ENCODE results near the gene SLC6A12. TPM values are rescaled to one million over a fixed set of nuclear protein-coding genes. Genes with fewer than 3 reads are reported as not detected.

The SLC6A12 gene
- total and polyA plus RNA-seq, 2 donors (not counting 3 experiments of a cell fraction or from before 2014, with no cell fraction given) = not detected

- POLR2A ChIA-PET = no interaction called here
- H2AFZ ChIP-seq (ENCODE audit: low read depth, low read length) = no peak overlapping the region
- TF ChIP-seq POLR2A (IDR thresholded peaks at IDR 0.05; ENCODE audit: low read depth, low read length) = no peak
- TF ChIP-seq CTCF (IDR thresholded peaks at IDR 0.05; ENCODE audit: extremely low read depth in 1 of 2, insufficient read depth in 1 of 2, low read depth in 1 of 2, low read length in 2 of 2) = no peak
- no peak for TF ChIP-seq JUN (IDR thresholded peaks at IDR 0.05; ENCODE audit: borderline replicate concordance, insufficient read depth, insufficient read length, low read depth)
- CTCF ChIA-PET = interaction anchor here (1.1 kb wide), 1 partner anchor 10 kb away, joined by 3 read pairs; no protein-coding TSS in a partner anchor
- H3K79me2 ChIP-seq (ENCODE audit: control insufficient read depth, insufficient read depth, low read length) = no peaks in the 10 kb centered on the region
- no peak overlapping the region for H3K9ac ChIP-seq (replicated peaks; ENCODE audit: extremely low read depth, insufficient read depth, low read length)
- H3K9me3 ChIP-seq (replicated peaks; ENCODE audit: control insufficient read depth, insufficient read depth, low read length) = no peaks in the 10 kb centered on the region
- H3K36me3 ChIP-seq (ENCODE audit: control insufficient read depth in 2 of 2, extremely low read depth in 1 of 2, insufficient read depth in 2 of 2, low read length in 2 of 2) = no peaks in the 10 kb centered on the region
- FAIRE-seq = no peak
- dilution Hi-C loops (cut with MboI; ENCODE audit: extremely low pct_ligation_motif_present, low sequenced_read_pairs) = no loop called here
- H4K20me1 ChIP-seq (replicated peaks; ENCODE audit: control insufficient read depth, extremely low read depth, insufficient read depth, low read length) = no peaks in the 10 kb centered on the region
- H3K4me3 ChIP-seq (replicated peaks in 1 of 3; ENCODE audit: insufficient read depth in 1 of 3, low read depth in 1 of 3, low read length in 3 of 3) = no peak overlapping the region
- no TSS peak for BruUV-seq (replicated peaks)
- peaks cover 9 to 15% of the 10 kb centered on the region in 2 experiments for H3K27me3 ChIP-seq (ENCODE audit: control insufficient read depth in 2 of 2, insufficient read depth in 2 of 2, low read length in 2 of 2)
- no peaks in the 10 kb centered on the region for H3K9me1 ChIP-seq (replicated peaks; ENCODE audit: control insufficient read depth, extremely low read depth, insufficient read depth, low read length)
- H3K27ac ChIP-seq (ENCODE audit: insufficient read depth, low read depth, low read length) = no peak overlapping the region
- no peak for DNase-seq (ENCODE audit: low read depth, low spot score)
- H3K4me1 ChIP-seq (ENCODE audit: control insufficient read depth, extremely low read depth, insufficient read depth, low read length) = no peaks in the 10 kb centered on the region
- no peak overlapping the region for H3K4me2 ChIP-seq (ENCODE audit: insufficient read depth, low read length)
- intact Hi-C loops (cut with micrococcal nuclease) = no loop called here
Observed at GRCh38 chr12:198705-199104, 15.3 kb downstream of the SLC6A12 start.

- no peaks in the 10 kb centered on the region for H3K9me1 ChIP-seq (replicated peaks; ENCODE audit: control insufficient read depth, extremely low read depth, insufficient read depth, low read length)
- H3K4me3 ChIP-seq (replicated peaks in 1 of 3; ENCODE audit: insufficient read depth in 1 of 3, low read depth in 1 of 3, low read length in 3 of 3) = no peak overlapping the region
- dilution Hi-C loops (cut with MboI; ENCODE audit: extremely low pct_ligation_motif_present, low sequenced_read_pairs) = no loop called here
- H3K79me2 ChIP-seq (ENCODE audit: control insufficient read depth, insufficient read depth, low read length) = no peaks in the 10 kb centered on the region
- DNase-seq (ENCODE audit: low read depth, low spot score) = no peak
- H3K27ac ChIP-seq (ENCODE audit: insufficient read depth, low read depth, low read length) = no peak overlapping the region
- H4K20me1 ChIP-seq (replicated peaks; ENCODE audit: control insufficient read depth, extremely low read depth, insufficient read depth, low read length) = no peaks in the 10 kb centered on the region
- no peaks in the 10 kb centered on the region for H3K4me1 ChIP-seq (ENCODE audit: control insufficient read depth, extremely low read depth, insufficient read depth, low read length)
- no peak overlapping the region for H3K9ac ChIP-seq (replicated peaks; ENCODE audit: extremely low read depth, insufficient read depth, low read length)
- no peak overlapping the region for H3K4me2 ChIP-seq (ENCODE audit: insufficient read depth, low read length)
- CTCF ChIA-PET = interaction anchor here (1.1 kb wide), 1 partner anchor 9 kb away, joined by 3 read pairs; no protein-coding TSS in a partner anchor
- H3K27me3 ChIP-seq (ENCODE audit: control insufficient read depth in 2 of 2, insufficient read depth in 2 of 2, low read length in 2 of 2) = peaks cover 9 to 11% of the 10 kb centered on the region in 2 experiments
- no peak for FAIRE-seq
- no peak overlapping the region for H2AFZ ChIP-seq (ENCODE audit: low read depth, low read length)
- no peaks in the 10 kb centered on the region for H3K9me3 ChIP-seq (replicated peaks; ENCODE audit: control insufficient read depth, insufficient read depth, low read length)
- no TSS peak for BruUV-seq (replicated peaks)
- POLR2A ChIA-PET = no interaction called here
- no peaks in the 10 kb centered on the region for H3K36me3 ChIP-seq (ENCODE audit: control insufficient read depth in 2 of 2, extremely low read depth in 1 of 2, insufficient read depth in 2 of 2, low read length in 2 of 2)
- intact Hi-C loops (cut with micrococcal nuclease) = no loop called here
- TF ChIP-seq MYC (IDR thresholded peaks at IDR 0.05; ENCODE audit: low read depth, low read length) = no peak
- TF ChIP-seq CTCF (IDR thresholded peaks at IDR 0.05; ENCODE audit: extremely low read depth in 1 of 2, insufficient read depth in 1 of 2, low read depth in 1 of 2, low read length in 2 of 2) = no peak
- TF ChIP-seq EZH2 (IDR thresholded peaks at IDR 0.05; ENCODE audit: borderline replicate concordance, low read depth, low read length, severe bottlenecking) = no peak
- no peak for TF ChIP-seq MAX (IDR thresholded peaks at IDR 0.05; ENCODE audit: insufficient read depth, insufficient read length)
- TF ChIP-seq JUN (IDR thresholded peaks at IDR 0.05; ENCODE audit: borderline replicate concordance, insufficient read depth, insufficient read length, low read depth) = no peak
Observed at GRCh38 chr12:197911-198695, 15.9 kb downstream of the SLC6A12 start.

Measured in endothelial cell of umbilical vein (primary cell).